Tibial nerve (tissue), 3 donors: ENCODE results near the gene NASP.

Source experiments
- EP300 ChIP-seq, 2 donors: sonication (generic); formaldehyde crosslinking; IDR thresholded peaks; one replicate each; pipeline ENCODE4 v1.6.1; 2017; ENCODE audit warnings: antibody characterized with exemption in 2 of 2, mild to moderate bottlenecking in 1 of 2
- POLR2A ChIP-seq, 2 donors: fragments of 450-650 bp; IDR thresholded peaks; one replicate each; pipeline ENCODE4 v1.6.1; 2017; ENCODE audit warnings: antibody characterized with exemption in 2 of 2, mild to moderate bottlenecking in 2 of 2, moderate library complexity in 2 of 2

- TF ChIP-seq POLR2A (IDR thresholded peaks at IDR 0.05) (no peak), EP300 (IDR thresholded peaks at IDR 0.05) (no peak)
Measured at GRCh38 chr1:45541193-45541592, 42.6 kb upstream of the NASP start.
